GM12891 (cell line): ENCODE measurements around the gene OVCA2.

Experiments
- DNase-seq: peaks from one replicate; pipeline ENCODE4 v3.0.0; 2011; ENCODE audit warnings: low spot score; ENCODE audit not compliant: insufficient read length
- FAIRE-seq: peaks from 2 replicates; lab custom pipeline; 2011; peaks lifted over from hg19 to GRCh38; lab: Jason Lieb, UNC
- PAX5 ChIP-seq: IDR thresholded peaks from 2 replicates; pipeline ENCODE4 v1.6.1; 2011; ENCODE audit warnings: low read length, moderate library complexity, mild to moderate bottlenecking; ENCODE audit not compliant: insufficient read depth, severe bottlenecking
- POLR2A ChIP-seq: IDR thresholded peaks from 2 replicates; pipeline ENCODE4 v1.6.1; 2011; ENCODE audit warnings: low read depth, low read length, control low read depth
- POLR2AphosphoS5 ChIP-seq: IDR thresholded peaks from 2 replicates; pipeline ENCODE4 v1.6.1; 2011; ENCODE audit warnings: low read depth, low read length, control low read depth
- POU2F2 ChIP-seq: IDR thresholded peaks from 2 replicates; pipeline ENCODE4 v1.6.1; 2011; ENCODE audit warnings: low read depth, mild to moderate bottlenecking, control low read depth, low read length, moderate library complexity
- SPI1 ChIP-seq: IDR thresholded peaks from 2 replicates; pipeline ENCODE4 v1.6.1; 2011; ENCODE audit warnings: low read depth, low read length, control low read depth
- TAF1 ChIP-seq: IDR thresholded peaks from 2 replicates; pipeline ENCODE4 v1.6.1; 2011; ENCODE audit warnings: low read depth, low read length, control low read depth

Gene OVCA2

GRCh38 chr17:2033153-2033552 is 8.7 kb upstream of the OVCA2 start:
- TF ChIP-seq SPI1 (no peak), POU2F2 (no peak)
- DNase-seq = no peak
- no peak for FAIRE-seq

- TF ChIP-seq POLR2A (no peak), POU2F2 (no peak), TAF1 (no peak), POLR2AphosphoS5 (no peak), PAX5 (peak; percentile 77), SPI1 (no peak)
- peak; percentile 85 for FAIRE-seq
- no peak for DNase-seq
Observed at GRCh38 chr17:2034157-2034556, 7.7 kb upstream of the OVCA2 start.

GRCh38 chr17:2034806-2035540 is 6.8 kb upstream of the OVCA2 start:
- DNase-seq = no peak
- FAIRE-seq = no peak

GRCh38 chr17:2035541-2036488 is 6.0 kb upstream of the OVCA2 start:
- no peak for DNase-seq
- TF ChIP-seq PAX5 = no peak
- no peak for TF ChIP-seq POU2F2
- no peak for TF ChIP-seq SPI1
- TF ChIP-seq POLR2A = no peak
- no peak for TF ChIP-seq POLR2AphosphoS5
- no peak for TF ChIP-seq TAF1
- no peak for FAIRE-seq

More at GRCh38 chr17:2034806-2035540, 6.8 kb upstream of the OVCA2 start:
- TF ChIP-seq TAF1 (no peak), SPI1 (no peak), POLR2A (no peak), POU2F2 (no peak), POLR2AphosphoS5 (no peak), PAX5 (no peak)

- no peak for DNase-seq
- TF ChIP-seq TAF1 (no peak), POLR2A (no peak), PAX5 (no peak), POU2F2 (no peak), SPI1 (no peak), POLR2AphosphoS5 (no peak)
- FAIRE-seq = no peak
Observed at GRCh38 chr17:2037155-2037554, 4.7 kb upstream of the OVCA2 start.

- no peak for DNase-seq
- no peak for TF ChIP-seq TAF1
- no peak for TF ChIP-seq POLR2A
- TF ChIP-seq SPI1 = no peak
- TF ChIP-seq POU2F2 = no peak
- no peak for TF ChIP-seq POLR2AphosphoS5
- TF ChIP-seq PAX5 = no peak
- no peak for FAIRE-seq
Observed at GRCh38 chr17:2040219-2040827, 1.5 kb upstream of the OVCA2 start.

GRCh38 chr17:2040942-2041560 is 771 bp upstream of the OVCA2 start:
- TF ChIP-seq PAX5 = no peak
- TF ChIP-seq POU2F2 = no peak
- TF ChIP-seq TAF1 = no peak
- peak; percentile 4; the same call in 1 of the 2 replicates for TF ChIP-seq POLR2A
- TF ChIP-seq SPI1 = no peak
- TF ChIP-seq POLR2AphosphoS5 = peak; percentile 11; the same call in 1 of the 2 replicates
- DNase-seq (no peak), FAIRE-seq (no peak)

- no peak for TF ChIP-seq POLR2AphosphoS5
- no peak; the same call in 1 of the 2 replicates for TF ChIP-seq POLR2A
- TF ChIP-seq POU2F2 = no peak
- peak; percentile 31; the same call in 1 of the 2 replicates for TF ChIP-seq SPI1
- DNase-seq (no peak), FAIRE-seq (no peak)
Observed at GRCh38 chr17:2042390-2042847, 597 bp downstream of the OVCA2 start.
